GM18858 (cell line): ENCODE data around the gene DENND4C.
"Not testable (repeated sequence)": the region's sequence is repeated elsewhere in the genome, so short reads cannot be mapped to it uniquely, and the experiment has no call there.

Experiments used
- ATAC-seq: cut with Tn5 transposase; IDR thresholded peaks from one replicate; pipeline ENCODE4 v1.9.1; 2021; ENCODE audit not compliant: unreplicated experiment

The DENND4C gene

DNA sequence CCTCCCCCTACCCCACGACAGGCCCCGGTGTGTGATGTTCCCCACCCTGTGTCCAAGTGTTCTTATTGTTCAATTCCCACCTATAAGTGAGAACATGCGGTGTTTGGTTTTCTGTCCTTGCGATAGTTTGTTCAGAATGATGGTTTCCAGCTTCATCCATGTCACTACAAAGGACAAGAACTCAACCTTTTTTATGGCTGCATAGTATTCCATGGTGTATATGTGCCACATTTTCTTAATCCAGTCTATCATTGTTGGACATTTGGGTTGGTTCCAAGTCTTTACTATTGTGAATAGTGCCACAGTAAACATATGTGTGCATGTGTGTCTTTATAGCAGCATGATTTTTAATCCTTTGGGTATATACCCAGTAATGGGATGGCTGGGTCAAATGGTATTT lies 35.1 kb downstream of the DENND4C start:
- not testable (repeated sequence) for ATAC-seq

DNA sequence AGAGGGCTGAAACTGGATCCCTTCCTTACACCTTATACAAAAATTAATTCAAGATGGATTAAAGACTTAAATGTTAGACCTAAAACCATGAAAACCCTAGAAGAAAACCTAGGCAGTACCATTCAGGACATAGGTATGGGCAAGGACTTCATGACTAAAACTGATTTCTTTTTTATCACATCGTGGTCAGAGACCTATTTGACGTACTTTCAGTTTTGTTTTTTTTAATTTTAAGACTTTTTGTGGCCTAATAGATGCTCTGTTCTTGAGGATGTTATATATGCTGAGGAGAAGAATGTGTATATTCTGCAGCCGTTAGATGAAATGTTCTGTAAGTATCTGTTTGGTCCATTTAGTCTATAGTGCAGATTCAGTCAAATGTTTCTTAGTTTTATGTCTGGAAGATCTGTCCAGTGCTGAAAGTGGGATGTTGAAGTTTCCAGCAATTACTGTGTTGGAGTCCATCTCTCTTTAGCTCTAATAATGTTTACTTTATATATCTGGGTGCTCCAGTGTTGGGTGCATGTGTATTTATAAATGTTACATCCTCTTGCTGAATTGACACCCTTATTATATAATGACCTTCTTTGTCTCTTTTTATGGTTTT lies 36.4 kb downstream of the DENND4C start:
- ATAC-seq, result peak; percentile 70

DNA sequence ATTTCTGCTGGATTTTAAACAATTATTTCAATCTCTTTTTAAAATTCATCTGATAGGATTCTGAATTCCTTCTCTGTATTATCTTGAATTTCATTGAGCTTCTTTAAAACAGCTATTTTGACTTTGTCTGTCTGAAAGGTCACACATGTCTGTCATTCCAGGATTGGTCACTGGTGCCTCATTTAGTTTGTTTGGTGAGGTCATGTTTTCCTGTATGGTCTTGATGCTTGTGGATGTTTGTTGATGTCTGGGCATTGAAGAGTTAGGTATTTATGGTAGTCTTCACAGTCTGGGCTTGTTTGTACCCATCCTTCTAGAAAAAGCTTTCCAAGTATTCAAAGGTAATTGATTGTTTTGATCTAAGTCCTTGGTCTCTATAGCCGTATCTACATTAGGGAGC lies 39.1 kb downstream of the DENND4C start:
- no peak for ATAC-seq

DNA sequence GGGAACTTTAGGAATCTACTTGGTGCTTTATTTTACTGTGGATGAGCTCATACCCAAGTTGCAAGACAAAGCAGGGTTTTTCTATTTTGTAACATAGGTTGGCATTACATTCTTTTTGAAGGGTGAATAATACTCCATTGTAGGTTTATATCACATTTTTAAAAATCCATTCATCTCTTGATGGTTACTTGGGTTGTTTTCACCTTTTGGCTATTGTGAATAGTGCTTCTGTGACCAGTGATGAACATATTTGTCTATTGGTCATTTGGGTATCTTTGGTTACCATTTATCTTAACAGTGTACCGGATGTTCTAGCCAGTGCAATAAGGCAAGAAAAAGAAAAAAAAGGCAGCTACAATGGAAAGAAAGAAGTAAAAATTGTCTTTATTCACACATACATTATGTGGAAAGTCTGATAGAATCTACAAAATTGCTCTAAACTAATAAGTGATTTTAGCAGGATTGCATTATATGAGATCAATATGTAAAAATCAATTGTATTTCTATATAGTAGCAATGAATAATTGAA lies 40.0 kb downstream of the DENND4C start:
- ATAC-seq, result no peak

DNA sequence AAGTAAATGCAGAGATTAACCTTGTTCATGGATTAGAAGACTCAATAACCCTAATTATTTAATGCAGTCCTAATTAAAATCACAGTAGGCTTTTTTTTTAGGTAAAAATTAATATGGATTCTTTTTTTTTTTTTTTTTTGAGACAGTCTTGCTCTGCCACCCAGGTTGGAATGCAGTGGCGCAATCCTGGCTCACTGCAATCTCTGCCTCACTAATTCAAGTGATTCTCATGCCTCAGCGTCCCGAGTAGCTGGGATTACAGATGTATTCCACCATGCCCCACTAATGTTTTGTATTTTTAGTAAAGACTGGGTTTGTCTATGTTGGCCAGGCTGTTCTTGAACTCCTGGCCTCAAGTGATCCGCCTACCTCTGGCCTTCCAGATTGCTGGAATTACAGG lies 40.6 kb downstream of the DENND4C start:
- ATAC-seq, result no peak

DNA sequence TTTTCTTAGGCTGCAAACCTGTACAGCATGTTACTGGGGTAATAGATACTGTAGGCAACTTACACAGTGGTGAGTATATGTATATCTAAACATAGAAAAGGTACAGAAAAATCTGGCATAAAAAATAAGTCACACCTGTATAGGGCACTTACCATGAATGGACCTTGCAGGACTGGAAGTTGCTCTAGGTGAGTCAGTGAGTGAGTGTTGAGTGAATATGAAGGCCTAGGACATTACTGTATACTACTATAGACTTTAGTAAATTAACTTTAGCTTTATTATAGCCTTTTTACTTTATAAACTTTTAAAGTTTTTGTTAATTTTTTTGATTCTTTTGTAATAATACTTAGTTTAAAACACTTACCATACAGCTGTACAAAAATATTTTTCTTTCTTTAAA lies 51.3 kb downstream of the DENND4C start:
- no peak for ATAC-seq

DNA sequence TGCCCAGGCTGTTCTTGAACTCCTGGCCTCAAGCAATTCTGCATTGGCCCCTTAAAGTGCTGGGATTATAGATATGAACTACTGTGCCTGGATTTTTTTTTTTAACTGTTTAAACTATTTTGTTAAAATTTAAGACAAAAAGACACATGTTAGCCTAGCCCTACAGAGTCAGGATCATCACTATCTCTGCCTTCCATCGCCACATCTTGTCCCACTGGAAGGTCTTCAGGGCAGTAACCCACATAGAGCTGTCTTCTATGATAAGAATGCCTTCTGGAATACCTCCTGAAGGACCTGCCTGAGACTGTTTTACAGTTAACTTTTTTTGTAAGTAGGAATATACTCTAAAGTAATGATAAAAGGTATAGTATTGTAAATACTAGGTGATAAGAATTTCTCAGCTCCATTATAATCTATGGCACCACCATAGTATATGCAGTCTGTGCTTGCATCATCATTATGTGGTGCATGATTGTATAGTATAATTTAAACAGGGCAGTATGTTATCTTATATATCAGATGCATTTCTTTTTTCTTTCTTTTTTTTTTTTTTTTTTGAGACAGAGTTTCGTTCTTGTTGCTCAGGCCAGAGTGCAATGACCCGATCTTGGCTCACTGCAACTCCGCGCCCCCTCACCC lies 52.7 kb downstream of the DENND4C start:
- ATAC-seq, result no peak

DNA sequence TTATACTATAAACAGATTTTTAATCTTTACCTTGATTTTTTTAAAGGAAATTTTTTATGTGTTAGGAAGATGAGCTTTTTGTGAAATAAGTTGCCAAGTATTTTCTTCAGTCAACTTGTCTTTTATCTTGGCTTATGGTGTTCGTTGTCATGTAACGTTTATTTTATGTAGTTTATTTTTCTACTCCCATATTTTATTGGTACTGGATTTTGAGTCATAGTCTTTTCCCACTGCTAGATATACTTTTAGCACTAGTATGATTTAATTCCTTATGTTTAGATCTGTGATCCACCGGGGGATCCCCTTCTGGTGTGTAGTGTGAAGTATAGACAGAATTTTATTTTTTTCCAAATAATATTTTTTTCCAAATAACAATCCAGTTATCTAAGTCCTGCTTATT lies 54.2 kb downstream of the DENND4C start:
- no peak for ATAC-seq

DNA sequence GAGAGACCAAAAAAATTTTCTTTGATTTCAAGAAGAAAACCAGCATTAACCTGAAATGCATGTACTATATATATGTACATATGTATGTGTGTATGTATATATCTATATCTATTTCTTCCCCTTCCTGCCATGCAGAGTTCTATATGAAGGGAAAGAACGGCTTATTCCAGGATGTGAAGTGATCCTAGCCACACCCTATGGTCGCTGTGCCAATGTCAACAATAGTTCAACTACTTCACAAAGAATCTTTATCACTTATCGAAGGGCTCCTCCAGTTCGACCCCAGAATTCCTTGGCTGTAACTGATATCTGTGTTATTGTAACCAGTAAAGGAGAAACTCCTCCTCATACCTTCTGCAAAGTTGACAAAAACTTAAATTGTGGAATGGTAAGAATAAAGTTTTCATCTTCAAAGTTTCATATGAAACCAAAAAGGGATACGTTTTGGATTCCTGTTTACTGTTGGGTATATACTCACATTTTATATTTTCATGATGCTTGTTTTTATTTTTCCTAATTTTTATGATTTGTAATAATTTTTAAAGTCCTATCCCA lies 56.2 kb downstream of the DENND4C start:
- ATAC-seq, result no peak

DNA sequence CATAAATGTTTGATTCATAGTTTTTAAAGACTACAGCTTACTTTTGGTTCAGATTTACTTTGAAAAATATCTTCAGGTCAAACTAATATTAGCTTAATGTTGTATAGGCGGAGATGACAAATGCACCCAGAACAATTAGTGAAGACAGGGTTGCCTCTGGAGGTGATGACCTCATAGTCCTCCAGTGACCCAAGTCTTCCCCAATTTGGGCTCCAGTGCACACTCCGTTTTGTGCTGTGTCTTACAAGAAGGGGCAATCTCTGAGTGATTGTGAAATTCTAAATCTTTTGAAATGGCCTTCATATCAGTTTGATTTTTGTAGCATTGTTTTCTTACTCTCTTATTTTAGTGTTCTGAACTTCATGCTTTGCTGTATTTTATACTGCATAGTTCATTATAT lies 57.6 kb downstream of the DENND4C start:
- no peak for ATAC-seq

DNA sequence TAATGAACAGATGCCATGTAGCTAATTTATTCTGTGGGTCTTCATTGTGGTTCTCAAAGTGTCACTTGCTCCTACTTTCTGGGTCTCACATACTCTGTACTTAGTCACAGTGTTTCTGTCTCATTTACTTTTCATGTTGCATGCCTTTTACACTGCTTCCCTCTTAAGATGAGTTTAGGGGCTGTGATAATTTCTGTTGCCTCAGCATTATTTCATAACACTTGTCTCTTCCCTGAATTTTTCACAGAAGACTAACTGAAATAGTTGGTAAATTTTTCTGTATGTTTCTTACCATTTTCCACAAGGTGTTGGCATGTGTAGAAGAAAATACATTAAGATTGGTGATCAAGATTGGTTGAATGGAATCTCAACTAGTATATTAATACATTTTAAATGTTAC lies 59.6 kb downstream of the DENND4C start:
- ATAC-seq, result no peak

DNA sequence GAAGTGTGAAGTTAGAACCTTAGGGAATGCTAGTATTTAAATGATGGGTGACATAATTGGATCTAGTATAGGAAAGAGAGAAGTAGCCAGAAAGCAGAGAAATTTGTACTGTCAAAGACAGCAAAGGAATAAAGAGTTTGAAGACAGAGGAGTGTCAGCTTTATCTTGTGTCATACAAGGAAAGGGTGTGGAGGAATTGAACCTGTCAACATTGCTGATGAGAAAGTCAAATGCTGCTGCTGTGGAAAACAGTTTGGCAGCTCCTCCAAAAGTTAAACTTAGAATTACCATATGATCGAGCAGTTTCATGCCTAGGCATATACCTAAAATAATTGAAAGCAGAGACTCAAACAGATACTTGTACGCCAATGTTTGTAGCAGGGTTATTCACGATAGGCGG lies 63.7 kb downstream of the DENND4C start:
- ATAC-seq, result no peak

DNA sequence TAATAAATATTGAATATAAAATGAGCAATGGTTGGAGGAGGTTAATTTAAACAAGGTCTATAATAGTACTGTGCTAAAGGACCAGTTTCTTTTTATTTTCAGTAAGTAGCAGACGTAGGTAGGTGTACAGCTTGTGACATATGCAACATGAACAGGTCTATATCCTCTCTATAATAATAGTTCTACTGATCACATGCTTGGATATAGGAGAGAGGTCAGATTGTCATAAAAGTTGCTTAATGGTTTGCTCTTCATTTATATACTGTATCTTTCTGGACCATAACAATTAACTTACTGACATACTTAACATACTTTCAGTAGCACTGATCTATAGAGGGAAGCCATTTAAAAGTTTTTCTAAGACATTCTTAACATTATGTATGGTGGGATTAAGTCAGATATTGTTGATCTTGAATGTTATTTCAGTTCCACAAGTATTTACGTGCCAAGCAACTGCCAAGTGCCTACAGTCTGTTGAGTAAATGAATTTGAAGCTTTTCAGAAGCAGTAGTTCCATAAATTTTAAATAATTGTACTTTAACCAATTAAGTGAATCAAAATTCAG lies 68.0 kb downstream of the DENND4C start:
- ATAC-seq, result no peak

DNA sequence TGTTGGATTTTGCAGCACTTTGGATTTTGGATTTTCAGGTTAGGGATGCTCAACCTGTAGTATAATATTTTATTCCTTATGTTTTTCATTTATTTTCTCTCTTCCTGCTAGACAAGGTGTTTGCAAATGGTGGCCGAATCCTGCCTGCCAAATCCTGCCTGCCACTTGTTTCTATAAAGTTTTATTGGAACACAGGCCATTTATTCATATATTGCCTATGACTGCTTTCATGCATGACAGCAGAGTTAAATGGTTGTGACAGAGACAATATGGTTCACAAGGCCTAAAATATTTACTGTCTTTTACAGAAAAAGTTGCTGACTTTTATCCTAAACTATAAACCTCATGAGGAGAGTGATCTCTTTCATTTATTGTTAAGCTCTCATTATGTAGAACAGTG lies 72.7 kb downstream of the DENND4C start:
- ATAC-seq, result no peak

DNA sequence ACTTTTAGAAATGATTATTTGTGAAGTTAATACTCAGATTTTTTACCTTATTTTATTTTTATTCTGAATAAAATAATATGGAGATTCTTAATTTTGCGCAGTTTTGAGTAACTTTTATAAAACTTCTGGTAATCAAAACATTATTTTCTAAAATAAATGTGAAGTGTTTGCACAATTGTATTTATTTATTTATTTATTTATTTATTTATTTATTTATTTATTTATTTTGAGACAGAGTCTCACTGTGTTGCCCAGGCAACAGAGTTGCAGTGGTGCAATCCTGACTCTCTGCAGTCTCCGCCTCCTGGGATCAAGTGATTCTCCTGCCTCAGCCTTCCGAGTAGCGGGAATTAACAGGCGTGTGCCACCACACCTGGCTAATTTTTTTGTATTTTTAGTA lies 76.1 kb downstream of the DENND4C start:
- ATAC-seq, result no peak

DNA sequence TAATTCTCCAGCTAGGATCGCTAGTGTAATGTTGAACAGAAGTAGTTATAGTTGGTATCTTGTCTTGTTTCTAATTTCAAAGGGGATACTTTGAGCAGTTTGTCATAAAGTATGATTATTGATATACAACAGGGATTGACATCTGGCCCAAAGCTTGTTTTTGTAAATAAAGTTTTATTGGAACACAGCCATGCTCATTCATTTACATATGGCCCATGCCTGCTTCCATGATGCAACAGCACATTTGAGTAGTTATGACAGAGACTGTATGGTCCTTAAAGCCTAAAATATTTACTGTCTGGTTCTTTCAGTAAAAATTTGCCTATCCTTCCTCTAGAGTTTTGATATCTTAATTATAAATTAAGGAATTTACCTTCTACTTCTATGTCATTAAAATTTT lies 79.8 kb downstream of the DENND4C start:
- no peak for ATAC-seq

DNA sequence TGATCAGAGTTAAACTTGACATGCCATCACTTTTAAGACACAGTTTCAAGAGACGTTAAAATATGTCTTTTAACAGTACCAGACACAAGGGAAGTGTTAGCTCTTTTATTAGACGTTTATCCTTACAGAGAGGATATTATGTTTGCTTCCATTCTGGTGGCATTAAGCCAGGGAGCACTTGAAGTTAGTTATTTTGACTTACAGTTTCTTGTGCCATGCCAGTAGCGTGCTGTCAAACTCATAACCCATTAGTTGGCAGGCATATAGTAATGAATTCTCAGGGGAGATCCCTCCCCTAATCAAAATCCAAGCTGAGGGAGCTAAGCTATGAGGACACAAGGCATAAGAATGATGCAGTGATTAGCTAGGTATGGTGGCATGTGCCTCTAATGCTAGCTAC lies 83.1 kb downstream of the DENND4C start:
- no peak for ATAC-seq

DNA sequence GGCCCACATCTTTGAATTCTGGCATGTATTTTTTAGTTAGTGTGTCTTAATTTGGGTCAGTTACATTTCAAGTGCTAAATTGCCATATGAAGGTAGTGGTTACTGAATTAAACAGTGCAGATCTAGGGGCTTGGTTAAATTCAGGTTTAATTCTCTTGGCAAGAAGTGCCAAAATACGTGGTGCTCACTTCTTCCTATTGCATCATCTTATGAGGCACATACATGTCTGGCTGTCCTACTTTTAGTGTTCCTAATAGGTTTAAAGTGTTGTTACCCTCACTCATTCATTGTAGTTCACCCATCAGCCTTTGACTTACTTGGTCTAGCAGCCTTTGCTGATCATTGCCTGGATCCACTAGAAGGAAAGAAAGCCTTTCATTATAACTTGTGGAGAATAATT lies 90.0 kb downstream of the DENND4C start:
- no peak for ATAC-seq

DNA sequence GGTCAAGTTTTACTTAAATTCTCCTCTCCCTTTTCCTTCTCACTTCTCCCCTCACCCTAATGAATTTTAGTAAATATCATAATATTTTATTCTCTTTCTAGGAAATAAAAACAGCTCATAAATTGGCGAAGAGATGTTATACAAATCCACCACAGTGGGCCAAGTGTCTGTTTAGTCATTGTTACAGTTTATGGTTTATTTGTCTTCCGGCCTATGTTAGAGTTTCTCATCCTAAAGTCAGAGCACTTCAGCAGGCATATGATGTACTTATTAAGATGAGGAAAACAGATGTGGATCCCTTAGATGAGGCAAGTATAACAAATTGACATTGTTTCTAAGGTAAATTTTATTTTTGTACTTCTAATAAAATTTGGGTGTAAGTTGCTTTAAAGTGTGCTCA lies 101.4 kb downstream of the DENND4C start:
- no peak for ATAC-seq

DNA sequence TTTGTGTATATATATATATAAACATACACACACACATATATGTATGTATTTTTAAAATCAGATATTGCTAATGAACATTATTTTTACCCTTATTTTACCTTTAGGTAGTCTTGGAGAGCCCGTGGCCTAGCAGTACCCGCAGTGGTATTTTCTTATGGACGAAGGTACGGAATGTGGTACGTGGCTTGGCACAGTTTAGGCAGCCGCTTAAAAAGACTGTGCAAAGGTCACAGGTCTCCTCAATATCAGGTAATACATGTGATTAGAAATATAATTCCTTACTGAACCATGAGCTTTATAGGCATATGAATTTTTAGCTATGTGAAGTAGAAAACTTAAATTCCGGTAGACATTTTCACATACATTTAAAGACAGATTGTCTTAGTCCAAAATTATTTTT lies 105.7 kb downstream of the DENND4C start:
- ATAC-seq, result no peak

DNA sequence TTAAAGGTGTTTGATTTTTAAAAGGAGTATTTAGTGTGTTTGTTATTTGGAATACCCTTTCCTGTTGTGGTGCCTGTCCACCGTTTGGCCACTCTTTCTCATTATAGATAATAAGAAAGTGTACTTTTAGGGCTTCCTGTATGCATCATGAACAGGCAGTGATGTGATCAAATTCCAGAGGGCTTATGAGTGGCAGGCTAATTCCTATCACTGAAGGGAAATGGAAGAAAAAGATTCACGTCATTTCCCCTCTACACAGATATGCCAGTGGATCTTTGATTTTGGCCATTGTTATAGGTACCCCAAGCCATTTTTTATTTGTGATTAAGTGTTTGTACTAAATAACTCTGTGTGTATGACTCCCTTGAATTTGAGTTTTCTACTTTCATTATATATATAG lies 112.5 kb downstream of the DENND4C start:
- no peak for ATAC-seq

DNA sequence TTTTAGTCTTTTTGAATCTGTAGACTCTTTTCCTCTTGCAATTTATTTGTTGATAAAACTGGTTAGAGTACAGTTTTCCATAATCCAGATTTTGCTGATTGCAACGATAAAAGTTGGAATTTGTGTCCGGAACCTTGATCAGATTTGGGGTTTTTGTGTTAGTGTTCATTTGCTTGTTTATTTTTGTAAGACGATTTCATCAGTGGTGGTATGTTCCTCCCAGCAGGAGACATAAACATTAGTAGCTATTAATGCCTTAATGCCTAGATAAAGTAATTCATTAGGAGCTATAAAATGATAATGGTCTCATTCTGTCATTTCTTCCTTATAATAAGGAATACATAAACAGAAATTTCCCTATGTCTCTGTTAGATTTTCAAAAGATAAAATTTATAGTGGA lies 128.2 kb downstream of the DENND4C start:
- ATAC-seq, result no peak
